ENCODE data around the gene GTF3C2. TPM values are rescaled to one million over a fixed set of nuclear protein-coding genes. Genes with fewer than 3 reads are reported as not detected.

The GTF3C2 gene
- total and polyA plus RNA-seq, 10 of the 15 experiments (the other 5 are each of a cell fraction or from before 2014, with no cell fraction given), result 45.9 to 105 (median 80.3) TPM

- no peak for TF ChIP-seq PAX5 (IDR thresholded peaks at IDR 0.05; ENCODE audit: borderline replicate concordance, low read depth, low read length)
- no peak for TF ChIP-seq GABPA (IDR thresholded peaks at IDR 0.05; ENCODE audit: low read depth)
Observed at GRCh38 chr2:27379836-27380625, 23.5 kb upstream of the GTF3C2 start (continued).

- DNase-seq (ENCODE audit: low read depth, low spot score) (no peak), ATAC-seq (no peak), FAIRE-seq (no peak)
- no peak for TF ChIP-seq ETV6 (conservative IDR thresholded peaks at IDR 0.05 in 1 of 2, IDR thresholded peaks at IDR 0.05 in 1 of 2; ENCODE audit: borderline replicate concordance in 1 of 2, low read depth in 1 of 2)
- TF ChIP-seq KDM1A (IDR thresholded peaks at IDR 0.05; ENCODE audit: borderline replicate concordance), result no peak
- 0 out of 2 replicates have a peak, but pooled peaks have one; percentile 26 for TF ChIP-seq MTA3 (IDR thresholded peaks at IDR 0.05; ENCODE audit: borderline replicate concordance, low read length)
- no peak for TF ChIP-seq MXI1 (IDR thresholded peaks at IDR 0.05; ENCODE audit: low read depth, low read length)
- 0 out of 2 replicates have a peak, but pooled peaks have one; percentile 34 for TF ChIP-seq PML (IDR thresholded peaks at IDR 0.05; ENCODE audit: low read length)
- 0 out of 2 replicates have a peak, but pooled peaks have one; percentile 13 for TF ChIP-seq POLR2AphosphoS2 (IDR thresholded peaks at IDR 0.05; ENCODE audit: low read depth, low read length)
- Histone ChIP-seq H3K36me3 (ENCODE audit: control insufficient read depth in 2 of 2, insufficient read depth in 2 of 2, low read length in 1 of 2) (peaks cover 37 to 49% of the 10 kb centered on the region in 2 experiments), H2AFZ (ENCODE audit: control insufficient read depth, low read depth, low read length) (no peak overlapping the region), H3K27ac (ENCODE audit: control insufficient read depth, insufficient read depth) (peak overlapping the region; percentile 96), H3K4me2 (ENCODE audit: control insufficient read depth, insufficient read depth) (peak overlapping the region; percentile 97), H3K79me2 (ENCODE audit: control insufficient read depth, insufficient read depth, low read length) (peaks cover 15% of the 10 kb centered on the region), H3K4me3 (peak overlapping the region; percentile 69), H3K9me3 (replicated peaks; ENCODE audit: control insufficient read depth, insufficient read depth, low read length) (no peaks in the 10 kb centered on the region), H3K9ac (ENCODE audit: control insufficient read depth, insufficient read depth, low read length) (peak overlapping the region; percentile 96), H3K27me3 (replicated peaks in 1 of 2; ENCODE audit: control insufficient read depth in 2 of 2, insufficient read depth in 2 of 2, low read length in 1 of 2) (no peaks in the 10 kb centered on the region), H3K4me1 (ENCODE audit: control insufficient read depth, insufficient read depth, low read length) (peaks cover 9% of the 10 kb centered on the region; the same call in 1 of the 2 replicates), H4K20me1 (ENCODE audit: control insufficient read depth, insufficient read depth) (no peaks in the 10 kb centered on the region; the same call in 1 of the 2 replicates)
- ChIA-PET CTCF (interaction anchor here (0.6 to 2.8 kb wide), 8 partner anchors 8 to 304 kb away, joined by 3 to 14 read pairs (median 4); partner anchors contain the start of gene NRBP1), SMC1A (ENCODE audit: uncharacterized antibody, unreplicated experiment) (interaction anchor here (1.0 to 3.1 kb wide), 5 partner anchors 8 to 329 kb away, joined by 3 to 9 read pairs (median 3); partner anchors contain the start of genes AGBL5, EIF2B4 and MPV17), RAD21 (ENCODE audit: unreplicated experiment) (interaction anchor here (0.7 to 1.3 kb wide), 3 partner anchors 22 to 51 kb away, joined by 3 to 4 read pairs (median 3); no protein-coding TSS in a partner anchor), POLR2A (interaction anchor here (1.2 to 2.8 kb wide), 7 partner anchors 8 to 302 kb away, joined by 3 to 23 read pairs (median 6); partner anchors contain the start of genes GTF3C2, NRBP1 and PPM1G)
- BruUV-seq (replicated peaks), result TSS peak; percentile 8
- in situ Hi-C loops (cut with MboI), result no loop called here
- intact Hi-C loops (cut with micrococcal nuclease; ENCODE audit: unreplicated experiment), result no loop called here
- 91% methylated on average over 2 of the region's 2 CpGs for WGBS (ENCODE audit: insufficient coverage, insufficient replicate concordance, low lambda C conversion rate, missing lambda C conversion rate)
Observed at GRCh38 chr2:27379383-27379835, 22.8 kb upstream of the GTF3C2 start.

All from GM12878 (cell line).